NOMO-1 treated with dmso at 0.1 percent for 144 hours (cell line): ENCODE measurements around the gene EXOC6B.
"Not testable (repeated sequence)": the region's sequence is repeated elsewhere in the genome, so short reads cannot be mapped to it uniquely, and the experiment has no call there.

Experiments
- DNase-seq: peaks from one replicate; lab custom pipeline; 2025; ENCODE audit not compliant: unreplicated experiment; lab: John Stamatoyannopoulos, UW

The EXOC6B gene

GRCh38 chr2:72555363-72555762 lies 270.5 kb downstream of the EXOC6B start:
- DNase-seq: not testable (repeated sequence)

GRCh38 chr2:72554910-72555309 lies 270.9 kb downstream of the EXOC6B start:
- not testable (repeated sequence) for DNase-seq

- no peak for DNase-seq
These were observed 271.5 kb downstream of the EXOC6B start for GRCh38 chr2:72554381-72554780.

GRCh38 chr2:72548081-72548764 lies 277.6 kb downstream of the EXOC6B start:
- no peak for DNase-seq

GRCh38 chr2:72545790-72546189 lies 280.0 kb downstream of the EXOC6B start:
- no peak for DNase-seq

GRCh38 chr2:72544554-72544953 lies 281.3 kb downstream of the EXOC6B start:
- DNase-seq: no peak

GRCh38 chr2:72543497-72544216 lies 282.2 kb downstream of the EXOC6B start:
- DNase-seq: no peak

GRCh38 chr2:72539071-72539552 lies 286.7 kb downstream of the EXOC6B start:
- no peak for DNase-seq

- DNase-seq: no peak
These were observed 287.3 kb downstream of the EXOC6B start for GRCh38 chr2:72538486-72538885.

- peak; percentile 64 for DNase-seq
These were observed 290.2 kb downstream of the EXOC6B start for GRCh38 chr2:72535586-72535985.

GRCh38 chr2:72533765-72534164 lies 292.1 kb downstream of the EXOC6B start:
- no peak for DNase-seq

GRCh38 chr2:72527424-72527823 lies 298.4 kb downstream of the EXOC6B start:
- DNase-seq: no peak

GRCh38 chr2:72526623-72527022 lies 299.2 kb downstream of the EXOC6B start:
- DNase-seq: no peak

GRCh38 chr2:72524071-72524470 lies 301.8 kb downstream of the EXOC6B start:
- DNase-seq: no peak

GRCh38 chr2:72515696-72516095 lies 310.1 kb downstream of the EXOC6B start:
- DNase-seq: no peak

GRCh38 chr2:72513011-72513410 lies 312.8 kb downstream of the EXOC6B start:
- no peak for DNase-seq

GRCh38 chr2:72512376-72512775 lies 313.5 kb downstream of the EXOC6B start:
- DNase-seq: no peak

GRCh38 chr2:72511906-72512305 lies 313.9 kb downstream of the EXOC6B start:
- DNase-seq: no peak

- DNase-seq: no peak
These were observed 328.1 kb downstream of the EXOC6B start for GRCh38 chr2:72497763-72498162.

- no peak for DNase-seq
These were observed 329.4 kb downstream of the EXOC6B start for GRCh38 chr2:72496479-72496878.

- DNase-seq: no peak
These were observed 331.4 kb downstream of the EXOC6B start for GRCh38 chr2:72494392-72494791.

GRCh38 chr2:72484622-72485021 lies 341.2 kb downstream of the EXOC6B start:
- not testable (repeated sequence) for DNase-seq
